A673 (cell line): ENCODE results near the gene KRT8. TPM values are rescaled to one million over a fixed set of nuclear protein-coding genes. Genes with fewer than 3 reads are reported as not detected.

ENCODE experiments used
- BruUV-seq: library from RNA; stranded (reverse); fragments of 400-500 nt; replicated peaks from 2 replicates; lab custom pipeline; 2021; lab: Mats Ljungman, UMichigan
- CTCF ChIA-PET: fragments of 300-600 bp; sonication (Branson Sonifier 250); formaldehyde crosslinking; loops from one replicate; lab custom pipeline; 2022; ENCODE audit warnings: antibody characterized with exemption; lab: Charles Lee
- POLR2A ChIA-PET: fragments of 300-600 bp; sonication (Branson Sonifier 250); formaldehyde crosslinking; loops from one replicate; lab custom pipeline; 2022; ENCODE audit warnings: antibody characterized with exemption; ENCODE audit not compliant: low non-redundant PET; lab: Charles Lee
- DNase-seq: peaks from one replicate; pipeline ENCODE4 v3.0.0-alpha.2; 2015; ENCODE audit warnings: low spot score
- H3K27ac ChIP-seq: fragments of 200-600 bp; sonication (generic); 2 replicates; pipeline ENCODE4 v1.5.1; 2016; ENCODE audit warnings: mixed run types, low read depth, mild to moderate bottlenecking, mixed read lengths, antibody characterized with exemption, low read length; ENCODE audit not compliant: poor library complexity, severe bottlenecking
- H3K27me3 ChIP-seq: fragments of 200-600 bp; sonication (generic); replicated peaks from 2 replicates; pipeline ENCODE4 v1.6.1; 2017; ENCODE audit warnings: mixed run types, low read depth, mild to moderate bottlenecking, mixed read lengths, antibody characterized with exemption, low read length; ENCODE audit not compliant: insufficient read depth, poor library complexity
- H3K36me3 ChIP-seq: fragments of 200-600 bp; sonication (generic); 2 replicates; pipeline ENCODE4 v1.6.1; 2016; ENCODE audit warnings: mixed run types, mild to moderate bottlenecking, mixed read lengths, antibody characterized with exemption, low read length; ENCODE audit not compliant: insufficient read depth, poor library complexity, severe bottlenecking
- H3K4me1 ChIP-seq: fragments of 200-600 bp; sonication (generic); 2 replicates; pipeline ENCODE4 v1.6.1; 2017; ENCODE audit warnings: mixed run types, mild to moderate bottlenecking, mixed read lengths, antibody characterized with exemption, low read length; ENCODE audit not compliant: insufficient read depth, poor library complexity, severe bottlenecking
- H3K4me3 ChIP-seq: fragments of 200-600 bp; sonication (generic); 2 replicates; pipeline ENCODE4 v1.5.1; 2016; ENCODE audit warnings: low read depth, mixed run types, mild to moderate bottlenecking, mixed read lengths, low read length; ENCODE audit not compliant: poor library complexity, severe bottlenecking
- H3K9me3 ChIP-seq: fragments of 200-600 bp; sonication (generic); 2 replicates; pipeline ENCODE4 v1.6.1; 2016; ENCODE audit warnings: mixed run types, low read depth, mild to moderate bottlenecking, mixed read lengths, antibody characterized with exemption, low read length; ENCODE audit not compliant: poor library complexity, severe bottlenecking
- CTCF ChIP-seq: fragments of 300-800, 200-600 bp; sonication (generic); conservative IDR thresholded peaks from 2 replicates; pipeline ENCODE4 v1.5.1; 2017; ENCODE audit warnings: low read depth, mild to moderate bottlenecking, antibody characterized with exemption, low read length, moderate library complexity, mixed read lengths
- EZH2 ChIP-seq: fragments of 200-600 bp; sonication (generic); IDR thresholded peaks from 2 replicates; pipeline ENCODE4 v1.6.1; 2017; ENCODE audit warnings: borderline replicate concordance, low read depth, mild to moderate bottlenecking, mixed read lengths, antibody characterized with exemption, low read length; ENCODE audit not compliant: poor library complexity, severe bottlenecking
- intact Hi-C: fragments of 100-400 bp; cut with micrococcal nuclease; formaldehyde crosslinking; loops from one replicate; pipeline ENCODE4 v1.10.0; 2022; ENCODE audit not compliant: unreplicated experiment
- total RNA-seq: library from RNA; stranded (reverse); gene quantifications from 2 replicates; pipeline ENCODE4 v1.2.3, GENCODE V29; 2021

Gene KRT8
- total RNA-seq, 1 experiment from 2014 or later, result 15.4 TPM

GRCh38 chr12:52870361-52871290, 34.2 kb downstream of the KRT8 start:
- TF ChIP-seq EZH2 (no peak), CTCF (peak; percentile 93)
- Histone ChIP-seq H3K27me3 (no peaks in the 10 kb centered on the region), H3K4me3 (no peak overlapping the region), H3K27ac (peak overlapping the region; percentile 51), H3K4me1 (peaks cover 52% of the 10 kb centered on the region), H3K36me3 (no peaks in the 10 kb centered on the region), H3K9me3 (no peaks in the 10 kb centered on the region)
- CTCF ChIA-PET, result interaction anchor here (0.5 to 1.4 kb wide), 19 partner anchors 9 to 921 kb away, joined by 3 to 14 read pairs (median 4); no protein-coding TSS in a partner anchor
- intact Hi-C loops, result loop anchor here (1.0 to 5.0 kb wide), 3 partner anchors 204 to 498 kb away; no protein-coding TSS in a partner anchor
- DNase-seq, result peak; percentile 73
- no TSS peak for BruUV-seq
- POLR2A ChIA-PET, result no interaction called here

GRCh38 chr12:52867642-52868041, 37.2 kb downstream of the KRT8 start:
- Histone ChIP-seq H3K36me3 (no peaks in the 10 kb centered on the region), H3K4me3 (no peak overlapping the region), H3K27me3 (no peaks in the 10 kb centered on the region), H3K9me3 (no peaks in the 10 kb centered on the region), H3K27ac (no peak overlapping the region), H3K4me1 (peaks cover 37% of the 10 kb centered on the region)
- ChIA-PET CTCF (interaction anchor here (0.6 to 1.4 kb wide), 3 partner anchors 12 to 282 kb away, joined by 3 to 8 read pairs (median 5); no protein-coding TSS in a partner anchor), POLR2A (no interaction called here)
- intact Hi-C loops, result no loop called here
- DNase-seq, result peak; percentile 77
- no TSS peak for BruUV-seq
- TF ChIP-seq EZH2, result no peak
- TF ChIP-seq CTCF, result no peak

GRCh38 chr12:52867152-52867551, 37.7 kb downstream of the KRT8 start:
- ChIA-PET POLR2A (no interaction called here), CTCF (interaction anchor here (0.8 to 1.4 kb wide), 2 partner anchors 12 to 281 kb away, joined by 3 to 5 read pairs; no protein-coding TSS in a partner anchor)
- BruUV-seq, result no TSS peak
- H3K27me3 ChIP-seq, result no peaks in the 10 kb centered on the region
- H3K9me3 ChIP-seq, result no peaks in the 10 kb centered on the region
- no peak overlapping the region for H3K27ac ChIP-seq
- no peak for DNase-seq
- peaks cover 37% of the 10 kb centered on the region for H3K4me1 ChIP-seq
- TF ChIP-seq CTCF (no peak), EZH2 (no peak)
- no peaks in the 10 kb centered on the region for H3K36me3 ChIP-seq
- intact Hi-C loops, result no loop called here
- no peak overlapping the region for H3K4me3 ChIP-seq
